ENCODE data around the gene KISS1.

- TF ChIP-seq ZNF148 (tag by site-specific recombination; IDR thresholded peaks at IDR 0.05; ENCODE audit: borderline replicate concordance) (no peak), ZSCAN18 (tag by site-specific recombination; IDR thresholded peaks at IDR 0.05) (no peak), CTCF (tag by site-specific recombination; IDR thresholded peaks at IDR 0.05) (no peak), ZNF354C (tag by site-specific recombination; IDR thresholded peaks at IDR 0.05; ENCODE audit: borderline replicate concordance, low read depth) (no peak), OSR2 (tag by site-specific recombination; IDR thresholded peaks at IDR 0.05) (no peak), REST (tag by site-specific recombination; IDR thresholded peaks at IDR 0.05) (no peak), ZNF274 (IDR thresholded peaks at IDR 0.05; ENCODE audit: low read length) (no peak), ZNF274 (tag by site-specific recombination; IDR thresholded peaks at IDR 0.05; ENCODE audit: borderline replicate concordance) (no peak), YY1 (tag by site-specific recombination; IDR thresholded peaks at IDR 0.05) (no peak), GLI4 (tag by site-specific recombination; IDR thresholded peaks at IDR 0.05) (no peak), GLIS1 (tag by site-specific recombination; IDR thresholded peaks at IDR 0.05) (no peak), ZNF2 (tag by site-specific recombination; IDR thresholded peaks at IDR 0.05) (no peak), ZNF114 (tag by site-specific recombination; IDR thresholded peaks at IDR 0.05) (no peak)
These were observed 2.2 kb downstream of the KISS1 start for GRCh38 chr1:204194080-204194479.
